H1 (cell line): ENCODE results near the gene ABCG1. TPM values are rescaled to one million over a fixed set of nuclear protein-coding genes. Genes with fewer than 3 reads are reported as not detected.

Experiments
- CTCF ChIA-PET: fragments of 300-600 bp; sonication (Branson Sonifier 250); formaldehyde crosslinking; loops from one replicate; lab custom pipeline; 2021; ENCODE audit not compliant: partially characterized antibody; lab: Charles Lee
- POLR2A ChIA-PET: fragments of 300-600 bp; sonication (Branson Sonifier 250); formaldehyde crosslinking; loops from one replicate; lab custom pipeline; 2021; ENCODE audit warnings: inconsistent platforms; ENCODE audit not compliant: partially characterized antibody; lab: Charles Lee
- DNase-seq, 2 experiments: peaks; one replicate each; pipeline versions ENCODE4 v3.0.0 to v3.0.0-alpha.2; 2010 to 2022; ENCODE audit warnings: low spot score in 2 of 2, low read depth in 1 of 2, mixed read lengths in 1 of 2
- FAIRE-seq: peaks from 2 replicates; lab custom pipeline; 2011; peaks lifted over from hg19 to GRCh38; lab: Jason Lieb, UNC
- H2AFZ ChIP-seq: 2 replicates; pipeline ENCODE4 v1.8.1; 2012; ENCODE audit warnings: low read length, inconsistent platforms
- H2AK5ac ChIP-seq: 2 replicates; pipeline ENCODE4 v1.6.1; 2013; ENCODE audit warnings: low read depth, low read length
- H2BK120ac ChIP-seq: replicated peaks from 2 replicates; pipeline ENCODE3; 2013; ENCODE audit warnings: low read depth, low read length, inconsistent platforms
- H2BK12ac ChIP-seq: 2 replicates; pipeline ENCODE4 v1.6.1; 2013; ENCODE audit warnings: low read depth, low read length
- H2BK15ac ChIP-seq: 2 replicates; pipeline ENCODE4 v1.6.1; 2013; ENCODE audit warnings: low read length
- H2BK20ac ChIP-seq: 2 replicates; pipeline ENCODE4 v1.6.1; 2013; ENCODE audit warnings: low read length
- H2BK5ac ChIP-seq: 2 replicates; pipeline ENCODE4 v1.6.1; 2013; ENCODE audit warnings: low read depth, low read length
- H3K14ac ChIP-seq: 2 replicates; pipeline ENCODE4 v1.6.1; 2013; ENCODE audit warnings: inconsistent platforms; ENCODE audit not compliant: insufficient read length
- H3K18ac ChIP-seq: 2 replicates; pipeline ENCODE4 v1.6.1; 2013; ENCODE audit warnings: low read length; ENCODE audit errors: extremely low read depth
- H3K23ac ChIP-seq: 2 replicates; pipeline ENCODE4 v1.6.1; 2013; ENCODE audit warnings: inconsistent platforms; ENCODE audit not compliant: insufficient read length
- H3K23me2 ChIP-seq: 2 replicates; pipeline ENCODE4 v1.6.1; 2013; ENCODE audit warnings: low read depth, low read length
- H3K27ac ChIP-seq: 2 replicates; pipeline ENCODE4 v1.6.1; 2011; ENCODE audit warnings: low read depth, low read length, inconsistent platforms
- H3K27me3 ChIP-seq, 4 experiments: replicated peaks in 1 of 4; 1 replicate in 1 of 4; 2 replicates in 3 of 4; pipeline versions ENCODE4 v1.6.1 to v1.8.1; 2011 to 2013; ENCODE audit warnings: low read length in 3 of 4, mild to moderate bottlenecking in 3 of 4, inconsistent platforms in 2 of 4, mixed read lengths in 2 of 4, moderate library complexity in 1 of 4; ENCODE audit not compliant: control insufficient read depth in 3 of 4, insufficient read depth in 3 of 4; ENCODE audit errors: extremely low read depth in 1 of 4
- H3K36me3 ChIP-seq, 4 experiments: 2 replicates each; pipeline versions ENCODE4 v1.6.1 to v1.8.1; 2011 to 2013; ENCODE audit warnings: mild to moderate bottlenecking in 4 of 4, low read length in 3 of 4, moderate library complexity in 2 of 4, control low read depth in 1 of 4, inconsistent platforms in 1 of 4; ENCODE audit not compliant: insufficient read depth in 4 of 4, control insufficient read depth in 2 of 4
- H3K4ac ChIP-seq: replicated peaks from 2 replicates; pipeline ENCODE3; 2013; ENCODE audit warnings: low read length, low read depth, mixed read lengths, inconsistent platforms; ENCODE audit not compliant: insufficient read length
- H3K4me1 ChIP-seq, 4 experiments: replicated peaks in 1 of 4; 1 replicate in 1 of 4; 2 replicates in 3 of 4; pipeline versions ENCODE4 v1.6.1 to v1.8.1; 2011 to 2013; ENCODE audit warnings: low read length in 3 of 4, inconsistent platforms in 2 of 4, mixed read lengths in 1 of 4; ENCODE audit not compliant: insufficient read depth in 4 of 4, control insufficient read depth in 3 of 4
- H3K4me2 ChIP-seq, 2 experiments: 2 replicates each; pipeline versions ENCODE4 v1.6.1 to v1.8.1; 2011 to 2013; ENCODE audit warnings: low read depth in 2 of 2, low read length in 2 of 2, control low read depth in 1 of 2, inconsistent platforms in 1 of 2, mild to moderate bottlenecking in 1 of 2; ENCODE audit not compliant: insufficient read depth in 1 of 2
- H3K4me3 ChIP-seq, 4 experiments: fragments of 200-600, 300-600 bp in 1 of 4; sonication (generic), shearing (Covaris generic), sonication (Bioruptor Twin) in 1 of 4; 2 replicates each; pipeline versions ENCODE4 v1.5.1 to v1.8.1; 2011 to 2016; ENCODE audit warnings: low read length in 4 of 4, low read depth in 3 of 4, control low read depth in 2 of 4, inconsistent platforms in 2 of 4, mild to moderate bottlenecking in 2 of 4, mixed read lengths in 1 of 4, moderate library complexity in 1 of 4; ENCODE audit not compliant: insufficient read depth in 2 of 4; ENCODE audit errors: extremely low read depth in 1 of 4
- H3K56ac ChIP-seq: replicated peaks from 2 replicates; pipeline ENCODE3; 2013; ENCODE audit warnings: low read depth, mild to moderate bottlenecking, mixed read lengths, low read length, inconsistent platforms; ENCODE audit not compliant: insufficient read length
- H3K79me1 ChIP-seq: 2 replicates; pipeline ENCODE4 v1.6.1; 2013; ENCODE audit warnings: low read depth, low read length, control low read depth
- H3K79me2 ChIP-seq, 2 experiments: 2 replicates each; pipeline versions ENCODE4 v1.6.1 to v1.8.1; 2012 to 2013; ENCODE audit warnings: low read length in 2 of 2, mild to moderate bottlenecking in 2 of 2, inconsistent platforms in 1 of 2; ENCODE audit not compliant: insufficient read depth in 2 of 2, control insufficient read depth in 1 of 2
- H3K9ac ChIP-seq, 4 experiments: replicated peaks in 1 of 4; 1 replicate in 1 of 4; 2 replicates in 3 of 4; pipeline versions ENCODE4 v1.6.1 to v1.8.1; 2011 to 2013; ENCODE audit warnings: low read depth in 3 of 4, low read length in 3 of 4, control low read depth in 2 of 4, mild to moderate bottlenecking in 2 of 4, moderate library complexity in 2 of 4, inconsistent platforms in 1 of 4; ENCODE audit errors: extremely low read depth in 1 of 4
- H3K9me3 ChIP-seq, 2 experiments: 2 replicates each; pipeline versions ENCODE4 v1.6.1 to v1.8.1; 2012 to 2013; ENCODE audit warnings: mild to moderate bottlenecking in 2 of 2, moderate library complexity in 2 of 2, control low read depth in 1 of 2, inconsistent platforms in 1 of 2, low read depth in 1 of 2, low read length in 1 of 2, mixed read lengths in 1 of 2; ENCODE audit not compliant: insufficient read depth in 2 of 2
- H4K20me1 ChIP-seq, 2 experiments: replicated peaks in 1 of 2; 2 replicates each; pipeline versions ENCODE3 to v1.8.1; 2011 to 2013; ENCODE audit warnings: inconsistent platforms in 2 of 2, low read length in 2 of 2, mild to moderate bottlenecking in 1 of 2; ENCODE audit not compliant: insufficient read depth in 2 of 2, control insufficient read depth in 1 of 2
- H4K5ac ChIP-seq: 2 replicates; pipeline ENCODE4 v1.6.1; 2013; ENCODE audit warnings: low read length, low read depth, mixed read lengths, inconsistent platforms; ENCODE audit not compliant: insufficient read length
- H4K8ac ChIP-seq: 2 replicates; pipeline ENCODE4 v1.8.0; 2013; ENCODE audit warnings: mild to moderate bottlenecking, moderate library complexity, low read length, inconsistent platforms; ENCODE audit not compliant: insufficient read depth; ENCODE audit errors: extremely low read depth
- H4K91ac ChIP-seq: replicated peaks from 2 replicates; pipeline ENCODE3; 2013; ENCODE audit warnings: low read length, mixed read lengths, inconsistent platforms; ENCODE audit not compliant: insufficient read length
- BRCA1 ChIP-seq: IDR thresholded peaks from 2 replicates; pipeline ENCODE4 v1.6.1; 2012; ENCODE audit warnings: low read depth, low read length, improper control_type of control experiment
- E2F6 ChIP-seq: IDR thresholded peaks from 2 replicates; pipeline ENCODE4 v1.6.1; 2012; ENCODE audit warnings: inconsistent platforms
- WGBS, 2 experiments: shearing (Covaris generic) in 1 of 2; methylation state at CpG; one replicate each; pipeline versions ENCODE4 v1.1.6 to v1.1.7; 2013 to 2015; ENCODE audit warnings: low lambda C conversion rate in 2 of 2, mixed read lengths in 2 of 2, inconsistent platforms in 1 of 2, low coverage in 1 of 2, missing lambda C conversion rate in 1 of 2; ENCODE audit not compliant: insufficient replicate concordance in 2 of 2, insufficient coverage in 1 of 2, insufficient read length in 1 of 2; ENCODE audit errors: extremely low coverage in 1 of 2, missing lambda C conversion rate in 1 of 2; 5-methylcytosine and 5-hydroxymethylcytosine counted together
- polyA plus RNA-seq, 7 experiments: library from polyadenylated mRNA; depleted of rRNA in 3 of 7; stranded (reverse) in 5 of 7; unstranded in 2 of 7; fragments of >200 nt in 5 of 7; fragments of 200-250 nt in 2 of 7; gene quantifications; 1 replicate in 5 of 7; 2 replicates in 1 of 7; 4 replicates in 1 of 7; pipeline versions ENCODE4 v1.2.1 to v1.2.3, GENCODE V29; 2011 to 2013; ENCODE audit warnings: missing spikeins in 2 of 7, mixed read lengths in 2 of 7
- total RNA-seq: library from RNA; stranded (reverse); fragmentation: NEBNext Ultra II Directional; extraction: Animal tissue kit (Norgen Biotek cat#: 25700); gene quantifications from 2 replicates; pipeline ENCODE4 v1.2.1, GENCODE V29; 2021

Gene ABCG1
- total and polyA plus RNA-seq, 2 of the 8 experiments (the other 6 are each of a cell fraction or from before 2014, with no cell fraction given): 2.1 to 4.0 TPM

- Histone ChIP-seq H2AFZ (no peak overlapping the region), H2AK5ac (no peak overlapping the region), H2BK120ac (no peak overlapping the region), H3K56ac (no peak overlapping the region), H3K36me3 (no peaks in the 10 kb centered on the region), H3K18ac (no peak overlapping the region; the same call in 1 of the 2 replicates), H3K27me3 (no peaks in the 10 kb centered on the region; a peak in 2 of 7 replicates), H3K23ac (no peak overlapping the region), H4K8ac (no peak overlapping the region), H3K4me3 (no peak overlapping the region), H3K14ac (no peak overlapping the region), H4K20me1 (peaks cover 0 to 2% of the 10 kb centered on the region in 2 experiments), H4K5ac (no peak overlapping the region), H2BK5ac (no peak overlapping the region), H3K79me1 (no peaks in the 10 kb centered on the region), H3K4me2 (no peak overlapping the region), H3K79me2 (no peaks in the 10 kb centered on the region), H3K23me2 (no peaks in the 10 kb centered on the region), H4K91ac (no peak overlapping the region), H2BK20ac (no peak overlapping the region), H3K9ac (no peak overlapping the region), H3K4ac (no peak overlapping the region), H3K4me1 (no peaks in the 10 kb centered on the region; a peak in 1 of 7 replicates), H2BK15ac (no peak overlapping the region), H3K9me3 (no peaks in the 10 kb centered on the region), H2BK12ac (0 out of 2 replicates have a peak overlapping the region, but pooled peaks have one; percentile 60), H3K27ac (no peak overlapping the region)
- WGBS, 2 experiments: 75% methylated on average over 10 of the region's 10 CpGs; no CpG with 5 or more reads in 1 of the 2 experiments
- no peak for DNase-seq
- no peak for FAIRE-seq
- TF ChIP-seq BRCA1: no peak
- 0 out of 2 replicates have a peak, but pooled peaks have one; percentile 12 for TF ChIP-seq E2F6
- ChIA-PET CTCF (interaction anchor here (0.7 to 2.0 kb wide), 3 partner anchors 29 to 76 kb away, joined by 3 to 7 read pairs (median 3); no protein-coding TSS in a partner anchor), POLR2A (interaction anchor here (1.0 to 1.4 kb wide), 2 partner anchors 11 to 12 kb away, joined by 3 read pairs; no protein-coding TSS in a partner anchor)
Measured at GRCh38 chr21:42227909-42228708, 9.2 kb downstream of the ABCG1 start.
